Activated naive CD4-positive, alpha-beta T cell treated with anti-CD3 and anti-CD28 coated beads, Interleukin-2, amount 50 U/mL, for 72 hours (primary cell): ENCODE results near the gene SPIB. TPM values are rescaled to one million over a fixed set of nuclear protein-coding genes. Genes with fewer than 3 reads are reported as not detected.
A peak's percentile ranks its signal among the peaks of the same experiment; 100 is the strongest.

ENCODE experiments used
- ATAC-seq, 2 donors: fragments of 150-1000 bp; cut with Tn5 transposase; 2 replicates each; pipeline ENCODE4 v1.10.0; 2021; ENCODE audit warnings: mild to moderate bottlenecking in 2 of 2, moderate library complexity in 2 of 2
- DNase-seq, 2 donors: peaks; one replicate each; pipeline ENCODE4 v3.0.0; 2021 to 2022; ENCODE audit warnings: low spot score in 2 of 2
- H3K27ac Mint-ChIP-seq, 2 donors: one replicate each; pipeline ENCODE4 v1.8.0; 2022; ENCODE audit warnings: mild to moderate bottlenecking in 2 of 2, mixed read lengths in 2 of 2
- H3K36me3 Mint-ChIP-seq, 2 donors: one replicate each; pipeline ENCODE4 v1.8.0; 2022; ENCODE audit warnings: mixed read lengths in 2 of 2
- H3K9me3 Mint-ChIP-seq, 2 donors: one replicate each; pipeline ENCODE4 v1.8.0; 2022; ENCODE audit warnings: mixed read lengths in 2 of 2
- total RNA-seq, 2 donors: library from RNA; stranded (reverse); gene quantifications; one replicate each; pipeline ENCODE4 v1.2.3, GENCODE V29; 2022

The SPIB gene
- total RNA-seq, 2 donors from 2014 or later = 1.1 to 1.2 TPM

GRCh38 chr19:50410109-50410508 is 8.6 kb upstream of the SPIB start:
- ATAC-seq (no peak), DNase-seq (no peak)
- no peak overlapping the region for H3K27ac Mint-ChIP-seq
- H3K36me3 Mint-ChIP-seq = peaks cover 9 to 35% of the 10 kb centered on the region in 2 donors
- no peaks in the 10 kb centered on the region for H3K9me3 Mint-ChIP-seq

GRCh38 chr19:50412419-50412818 is 6.3 kb upstream of the SPIB start:
- peaks cover 9 to 25% of the 10 kb centered on the region in 2 donors for H3K36me3 Mint-ChIP-seq
- ATAC-seq (no peak), DNase-seq (no peak)
- H3K9me3 Mint-ChIP-seq = no peaks in the 10 kb centered on the region
- H3K27ac Mint-ChIP-seq = peak overlapping the region in 1 of 2 donors; percentile 37

GRCh38 chr19:50413096-50413495 is 5.6 kb upstream of the SPIB start:
- Mint-ChIP-seq H3K36me3 (peaks cover 9 to 25% of the 10 kb centered on the region in 2 donors), H3K27ac (peak overlapping the region in 1 of 2 donors; percentile 37), H3K9me3 (no peaks in the 10 kb centered on the region)
- ATAC-seq (no peak), DNase-seq (no peak)

GRCh38 chr19:50413531-50413930 is 5.2 kb upstream of the SPIB start:
- Mint-ChIP-seq H3K9me3 (no peaks in the 10 kb centered on the region), H3K27ac (no peak overlapping the region), H3K36me3 (peaks cover 8 to 25% of the 10 kb centered on the region in 2 donors)
- ATAC-seq (no peak), DNase-seq (no peak)

GRCh38 chr19:50414864-50415660 is 3.7 kb upstream of the SPIB start:
- ATAC-seq (peak; percentile 73 to 74), DNase-seq (peak; percentile 67 to 83)
- H3K27ac Mint-ChIP-seq = peak overlapping the region in 1 of 2 donors; percentile 60
- H3K36me3 Mint-ChIP-seq = peaks cover 6 to 28% of the 10 kb centered on the region in 2 donors
- no peaks in the 10 kb centered on the region for H3K9me3 Mint-ChIP-seq

- peaks cover 11 to 32% of the 10 kb centered on the region in 2 donors for H3K36me3 Mint-ChIP-seq
- DNase-seq = no peak
- no peak overlapping the region for H3K27ac Mint-ChIP-seq
- no peaks in the 10 kb centered on the region for H3K9me3 Mint-ChIP-seq
- ATAC-seq = no peak
Measured at GRCh38 chr19:50415661-50416033, 3.1 kb upstream of the SPIB start.

GRCh38 chr19:50416034-50416977 is 2.4 kb upstream of the SPIB start:
- no peak for DNase-seq
- Mint-ChIP-seq H3K36me3 (peaks cover 16 to 34% of the 10 kb centered on the region in 2 donors), H3K9me3 (peaks cover 0 to 3% of the 10 kb centered on the region in 2 donors), H3K27ac (no peak overlapping the region)
- no peak for ATAC-seq

GRCh38 chr19:50417111-50418081 is 1.3 kb upstream of the SPIB start:
- ATAC-seq (no peak), DNase-seq (no peak)
- Mint-ChIP-seq H3K9me3 (peaks cover 0 to 3% of the 10 kb centered on the region in 2 donors), H3K36me3 (peaks cover 16 to 24% of the 10 kb centered on the region in 2 donors), H3K27ac (no peak overlapping the region)

- peak in 1 of 2 donors; percentile 10 for ATAC-seq
Measured at GRCh38 chr19:50419022-50419579, 363 bp downstream of the SPIB start.

GRCh38 chr19:50419580-50420035 is 870 bp downstream of the SPIB start:
- peak in 1 of 2 donors; percentile 16 for ATAC-seq
- no peak for DNase-seq
- H3K9me3 Mint-ChIP-seq = peaks cover 0 to 3% of the 10 kb centered on the region in 2 donors
- peak overlapping the region in 1 of 2 donors; percentile 6 for H3K27ac Mint-ChIP-seq
- peaks cover 12 to 13% of the 10 kb centered on the region in 2 donors for H3K36me3 Mint-ChIP-seq

More at GRCh38 chr19:50419022-50419579, 363 bp downstream of the SPIB start:
- Mint-ChIP-seq H3K9me3 (peaks cover 0 to 3% of the 10 kb centered on the region in 2 donors), H3K27ac (peak overlapping the region in 1 of 2 donors; percentile 6), H3K36me3 (peaks cover 15 to 16% of the 10 kb centered on the region in 2 donors)
- no peak for DNase-seq

GRCh38 chr19:50420127-50420526 is 1.4 kb downstream of the SPIB start:
- peaks cover 11 to 12% of the 10 kb centered on the region in 2 donors for H3K36me3 Mint-ChIP-seq
- peak overlapping the region; percentile 6 to 63 for H3K27ac Mint-ChIP-seq
- ATAC-seq (no peak), DNase-seq (no peak)
- H3K9me3 Mint-ChIP-seq = peaks cover 0 to 3% of the 10 kb centered on the region in 2 donors

- H3K27ac Mint-ChIP-seq = peak overlapping the region in 1 of 2 donors; percentile 85
- H3K9me3 Mint-ChIP-seq = peaks cover 0 to 3% of the 10 kb centered on the region in 2 donors
- no peak for ATAC-seq
- no peak for DNase-seq
- H3K36me3 Mint-ChIP-seq = peaks cover 11 to 12% of the 10 kb centered on the region in 2 donors
Measured at GRCh38 chr19:50420808-50421207, 2.1 kb downstream of the SPIB start.

- ATAC-seq (no peak), DNase-seq (no peak)
- Mint-ChIP-seq H3K36me3 (peaks cover 11 to 12% of the 10 kb centered on the region in 2 donors), H3K9me3 (peaks cover 0 to 3% of the 10 kb centered on the region in 2 donors), H3K27ac (peak overlapping the region in 1 of 2 donors; percentile 73)
Measured at GRCh38 chr19:50422397-50423278, 3.9 kb downstream of the SPIB start.

GRCh38 chr19:50423279-50424113 is 4.8 kb downstream of the SPIB start:
- no peak for ATAC-seq
- Mint-ChIP-seq H3K27ac (peak overlapping the region in 1 of 2 donors; percentile 27), H3K36me3 (peaks cover 11 to 12% of the 10 kb centered on the region in 2 donors), H3K9me3 (peaks cover 0 to 3% of the 10 kb centered on the region in 2 donors)
- no peak for DNase-seq
